GM18508 (cell line): ENCODE measurements around the gene OR2AE1.

Experiments
- ATAC-seq: cut with Tn5 transposase; IDR thresholded peaks from one replicate; pipeline ENCODE4 v1.9.1; 2021; ENCODE audit warnings: moderate number of reproducible peaks; ENCODE audit not compliant: insufficient read depth, unreplicated experiment

OR2AE1 gene

GRCh38 chr7:99863847-99864440, 12.9 kb downstream of the OR2AE1 start:
- ATAC-seq = no peak

GRCh38 chr7:99860281-99861127, 16.3 kb downstream of the OR2AE1 start:
- ATAC-seq = no peak

- no peak for ATAC-seq
Observed at GRCh38 chr7:99855236-99855635, 21.6 kb downstream of the OR2AE1 start.

- ATAC-seq = no peak
Observed at GRCh38 chr7:99848420-99849216, 28.2 kb downstream of the OR2AE1 start.

GRCh38 chr7:99844328-99844727, 32.5 kb downstream of the OR2AE1 start:
- ATAC-seq = no peak

GRCh38 chr7:99843808-99844207, 33.0 kb downstream of the OR2AE1 start:
- no peak for ATAC-seq

- no peak for ATAC-seq
Observed at GRCh38 chr7:99842926-99843325, 33.9 kb downstream of the OR2AE1 start.

- ATAC-seq = no peak
Observed at GRCh38 chr7:99840136-99840869, 36.5 kb downstream of the OR2AE1 start.

GRCh38 chr7:99839287-99840021, 37.4 kb downstream of the OR2AE1 start:
- no peak for ATAC-seq

- no peak for ATAC-seq
Observed at GRCh38 chr7:99837649-99838361, 39.0 kb downstream of the OR2AE1 start.

GRCh38 chr7:99835189-99835588, 41.6 kb downstream of the OR2AE1 start:
- no peak for ATAC-seq

- no peak for ATAC-seq
Observed at GRCh38 chr7:99834382-99834781, 42.5 kb downstream of the OR2AE1 start.

GRCh38 chr7:99833289-99833877, 43.5 kb downstream of the OR2AE1 start:
- ATAC-seq = no peak

GRCh38 chr7:99831595-99831994, 45.2 kb downstream of the OR2AE1 start:
- ATAC-seq = no peak

- no peak for ATAC-seq
Observed at GRCh38 chr7:99829524-99830160, 47.2 kb downstream of the OR2AE1 start.

- ATAC-seq = no peak
Observed at GRCh38 chr7:99828811-99829210, 48.0 kb downstream of the OR2AE1 start.

- ATAC-seq = no peak
Observed at GRCh38 chr7:99827040-99827778, 49.6 kb downstream of the OR2AE1 start.
